ENCODE results near the gene PML. TPM values are rescaled to one million over a fixed set of nuclear protein-coding genes. Genes with fewer than 3 reads are reported as not detected.

The PML gene
- total RNA-seq, 1 experiment from 2014 or later = 47.7 TPM

- peak; percentile 91 for DNase-seq (ENCODE audit: low spot score)
- no peaks in the 10 kb centered on the region for H3K36me3 Mint-ChIP-seq
- peaks cover 10% of the 10 kb centered on the region for H3K4me1 Mint-ChIP-seq
- no peak overlapping the region for H3K4me3 Mint-ChIP-seq
- ChIA-PET POLR2A (interaction anchor here (1.0 to 1.1 kb wide), 2 partner anchors 10 to 86 kb away, joined by 3 read pairs; no protein-coding TSS in a partner anchor), CTCF (interaction anchor here (0.6 to 7.3 kb wide), 40 partner anchors 10 to 423 kb away, joined by 3 to 93 read pairs (median 6); partner anchors contain the start of genes LOXL1 and PML)
- ATAC-seq = peak; percentile 93
- H3K9me3 Mint-ChIP-seq = no peaks in the 10 kb centered on the region
- peaks cover 3% of the 10 kb centered on the region; the same call in 1 of the 2 replicates for H3K27me3 Mint-ChIP-seq (ENCODE audit: low read depth)
- H3K27ac Mint-ChIP-seq = peak overlapping the region; percentile 97
- peak; percentile 91 for TF ChIP-seq ETV6 (CRISPR knock-in tag; IDR thresholded peaks at IDR 0.05)
- TF ChIP-seq ZNF423 (CRISPR knock-in tag; IDR thresholded peaks at IDR 0.05) = peak; percentile 51; the same call in 1 of the 2 replicates
- no peak for TF ChIP-seq SOX15 (CRISPR knock-in tag; IDR thresholded peaks at IDR 0.05)
- TF ChIP-seq KAT7 (CRISPR knock-in tag; IDR thresholded peaks at IDR 0.05; ENCODE audit: borderline replicate concordance) = no peak
- no peak for TF ChIP-seq ZNF425 (CRISPR knock-in tag; conservative IDR thresholded peaks at IDR 0.05)
- peak; percentile 37; the same call in 1 of the 2 replicates for TF ChIP-seq CTCF (IDR thresholded peaks at IDR 0.05)
- peak; percentile 40; the same call in 1 of the 2 replicates for TF ChIP-seq FOXK1 (CRISPR knock-in tag; IDR thresholded peaks at IDR 0.05)
- TF ChIP-seq GTF2I (CRISPR knock-in tag; conservative IDR thresholded peaks at IDR 0.05) = no peak
- no peak for TF ChIP-seq PRDM15 (CRISPR knock-in tag; IDR thresholded peaks at IDR 0.05)
- TF ChIP-seq GRHL2 (CRISPR knock-in tag; IDR thresholded peaks at IDR 0.05; ENCODE audit: insufficient replicate concordance, severe bottlenecking) = no peak
- no peak for TF ChIP-seq ZNF219 (CRISPR knock-in tag; IDR thresholded peaks at IDR 0.05; ENCODE audit: borderline replicate concordance)
- no peak for TF ChIP-seq ZSCAN18 (CRISPR knock-in tag; IDR thresholded peaks at IDR 0.05)
- no peak for TF ChIP-seq ZNF317 (CRISPR knock-in tag; IDR thresholded peaks at IDR 0.05; ENCODE audit: borderline replicate concordance, low read depth)
- no peak for TF ChIP-seq ZNF671 (CRISPR knock-in tag; IDR thresholded peaks at IDR 0.05)
- TF ChIP-seq TEAD1 (CRISPR knock-in tag; IDR thresholded peaks at IDR 0.05) = no peak
- TF ChIP-seq IRF1 (CRISPR knock-in tag; IDR thresholded peaks at IDR 0.05) = 0 out of 2 replicates have a peak, but pooled peaks have one; percentile 37
- no peak for TF ChIP-seq ELF4 (CRISPR knock-in tag; IDR thresholded peaks at IDR 0.05; ENCODE audit: low read depth)
- no peak for TF ChIP-seq ATF6 (CRISPR knock-in tag; IDR thresholded peaks at IDR 0.05)
- no peak for TF ChIP-seq CREM (CRISPR knock-in tag; IDR thresholded peaks at IDR 0.05)
- no peak for TF ChIP-seq RELA (CRISPR knock-in tag; IDR thresholded peaks at IDR 0.05; ENCODE audit: borderline replicate concordance)
- TF ChIP-seq JAZF1 (CRISPR knock-in tag; IDR thresholded peaks at IDR 0.05) = no peak
- no peak for TF ChIP-seq PRRX2 (CRISPR knock-in tag; IDR thresholded peaks at IDR 0.05)
- TF ChIP-seq SMAD3 (CRISPR knock-in tag; IDR thresholded peaks at IDR 0.05; ENCODE audit: borderline replicate concordance) = no peak
These were observed 43.5 kb upstream of the PML start for GRCh38 chr15:73950831-73951561.
